Neuron (in vitro differentiated cells): Measurements from ENCODE around the gene MAPK1.

Experiments used
- H2AFZ ChIP-seq: one replicate; pipeline ENCODE4 v1.6.1; 2013; ENCODE audit warnings: low read depth, mild to moderate bottlenecking, inconsistent platforms, low read length, moderate library complexity
- H3K27me3 ChIP-seq: one replicate; pipeline ENCODE4 v1.6.1; 2013; ENCODE audit warnings: low read length; ENCODE audit not compliant: insufficient read depth
- H3K36me3 ChIP-seq: one replicate; pipeline ENCODE4 v1.6.1; 2013; ENCODE audit warnings: low read length; ENCODE audit not compliant: insufficient read depth
- H3K4me1 ChIP-seq: one replicate; pipeline ENCODE4 v1.6.1; 2013; ENCODE audit warnings: low read length; ENCODE audit not compliant: insufficient read depth
- H3K4me3 ChIP-seq: 2 replicates; pipeline ENCODE4 v1.5.1; 2013; ENCODE audit warnings: mild to moderate bottlenecking, low read length, moderate library complexity
- H3K9me3 ChIP-seq: one replicate; pipeline ENCODE4 v1.6.1; 2013; ENCODE audit warnings: low read length

The MAPK1 gene

GRCh38 chr22:21768435-21768834, 99.0 kb downstream of the MAPK1 start:
- no peaks in the 10 kb centered on the region for H3K9me3 ChIP-seq
- H2AFZ ChIP-seq, result no peak overlapping the region
- H3K27me3 ChIP-seq, result no peaks in the 10 kb centered on the region
- no peaks in the 10 kb centered on the region for H3K4me1 ChIP-seq
- H3K36me3 ChIP-seq, result peaks cover 84% of the 10 kb centered on the region
- H3K4me3 ChIP-seq, result no peak overlapping the region

- H3K27me3 ChIP-seq, result no peaks in the 10 kb centered on the region
- no peak overlapping the region for H2AFZ ChIP-seq
- no peaks in the 10 kb centered on the region for H3K9me3 ChIP-seq
- H3K4me3 ChIP-seq, result no peak overlapping the region
- no peaks in the 10 kb centered on the region for H3K4me1 ChIP-seq
- peaks cover 87% of the 10 kb centered on the region for H3K36me3 ChIP-seq
Measured at GRCh38 chr22:21766691-21767462, 100.6 kb downstream of the MAPK1 start.

GRCh38 chr22:21765909-21766529, 101.4 kb downstream of the MAPK1 start:
- H2AFZ ChIP-seq, result no peak overlapping the region
- no peaks in the 10 kb centered on the region for H3K9me3 ChIP-seq
- H3K36me3 ChIP-seq, result peaks cover 85% of the 10 kb centered on the region
- H3K4me3 ChIP-seq, result no peak overlapping the region
- H3K4me1 ChIP-seq, result no peaks in the 10 kb centered on the region
- no peaks in the 10 kb centered on the region for H3K27me3 ChIP-seq

GRCh38 chr22:21764038-21764804, 103.2 kb downstream of the MAPK1 start:
- Histone ChIP-seq H2AFZ (no peak overlapping the region), H3K9me3 (no peaks in the 10 kb centered on the region), H3K4me3 (no peak overlapping the region), H3K4me1 (no peaks in the 10 kb centered on the region), H3K27me3 (no peaks in the 10 kb centered on the region), H3K36me3 (peaks cover 79% of the 10 kb centered on the region)

- H3K9me3 ChIP-seq, result no peaks in the 10 kb centered on the region
- H3K4me1 ChIP-seq, result no peaks in the 10 kb centered on the region
- no peaks in the 10 kb centered on the region for H3K27me3 ChIP-seq
- H3K36me3 ChIP-seq, result peaks cover 76% of the 10 kb centered on the region
- no peak overlapping the region for H2AFZ ChIP-seq
- H3K4me3 ChIP-seq, result no peak overlapping the region
Measured at GRCh38 chr22:21762712-21763581, 104.5 kb downstream of the MAPK1 start.

GRCh38 chr22:21761994-21762680, 105.3 kb downstream of the MAPK1 start:
- Histone ChIP-seq H3K9me3 (no peaks in the 10 kb centered on the region), H3K36me3 (peaks cover 69% of the 10 kb centered on the region), H3K4me1 (no peaks in the 10 kb centered on the region), H3K27me3 (no peaks in the 10 kb centered on the region), H3K4me3 (no peak overlapping the region), H2AFZ (no peak overlapping the region)

GRCh38 chr22:21761086-21761485, 106.4 kb downstream of the MAPK1 start:
- Histone ChIP-seq H3K27me3 (no peaks in the 10 kb centered on the region), H2AFZ (no peak overlapping the region), H3K36me3 (peaks cover 59% of the 10 kb centered on the region)

GRCh38 chr22:21760640-21761039, 106.8 kb downstream of the MAPK1 start:
- H2AFZ ChIP-seq, result no peak overlapping the region
- peaks cover 55% of the 10 kb centered on the region for H3K36me3 ChIP-seq
- peaks cover 2% of the 10 kb centered on the region for H3K4me1 ChIP-seq
- H3K27me3 ChIP-seq, result no peaks in the 10 kb centered on the region
- H3K4me3 ChIP-seq, result no peak overlapping the region
- H3K9me3 ChIP-seq, result no peaks in the 10 kb centered on the region

More at GRCh38 chr22:21761086-21761485, 106.4 kb downstream of the MAPK1 start:
- Histone ChIP-seq H3K4me1 (no peaks in the 10 kb centered on the region), H3K9me3 (no peaks in the 10 kb centered on the region), H3K4me3 (no peak overlapping the region)

GRCh38 chr22:21759646-21760376, 107.6 kb downstream of the MAPK1 start:
- no peaks in the 10 kb centered on the region for H3K27me3 ChIP-seq
- H3K4me3 ChIP-seq, result no peak overlapping the region
- H3K36me3 ChIP-seq, result peaks cover 49% of the 10 kb centered on the region
- H2AFZ ChIP-seq, result no peak overlapping the region
- no peaks in the 10 kb centered on the region for H3K9me3 ChIP-seq
- H3K4me1 ChIP-seq, result peaks cover 7% of the 10 kb centered on the region

- Histone ChIP-seq H3K27me3 (no peaks in the 10 kb centered on the region), H3K4me1 (peaks cover 11% of the 10 kb centered on the region), H3K36me3 (peaks cover 42% of the 10 kb centered on the region), H3K4me3 (no peak overlapping the region), H3K9me3 (no peaks in the 10 kb centered on the region), H2AFZ (no peak overlapping the region)
Measured at GRCh38 chr22:21759093-21759492, 108.4 kb downstream of the MAPK1 start.

GRCh38 chr22:21758091-21758864, 109.2 kb downstream of the MAPK1 start:
- Histone ChIP-seq H3K9me3 (no peaks in the 10 kb centered on the region), H3K27me3 (no peaks in the 10 kb centered on the region), H3K36me3 (peaks cover 34% of the 10 kb centered on the region), H2AFZ (no peak overlapping the region), H3K4me1 (peaks cover 11% of the 10 kb centered on the region), H3K4me3 (no peak overlapping the region)
